Fibroblast of lung (primary cell): ENCODE measurements around the gene CERS3. TPM values are rescaled to one million over a fixed set of nuclear protein-coding genes. Genes with fewer than 3 reads are reported as not detected.

ENCODE experiments used
- DNase-seq, 2 donors: peaks; one replicate each; pipeline versions ENCODE4 v3.0.0 to v3.0.0-alpha.2; 2010; ENCODE audit warnings: low read depth in 2 of 2
- H2AFZ ChIP-seq: 2 replicates; pipeline ENCODE4 v1.5.1; 2012; ENCODE audit warnings: low read length, control low read depth, inconsistent platforms
- H3K27ac ChIP-seq: 2 replicates; pipeline ENCODE4 v1.5.1; 2011; ENCODE audit warnings: low read length, control low read depth; ENCODE audit not compliant: insufficient read depth
- H3K27me3 ChIP-seq: 2 replicates; pipeline ENCODE4 v1.5.1; 2011; ENCODE audit warnings: mild to moderate bottlenecking, low read length; ENCODE audit not compliant: control insufficient read depth, insufficient read depth
- H3K36me3 ChIP-seq: 2 replicates; pipeline ENCODE4 v1.5.1; 2011; ENCODE audit warnings: low read length; ENCODE audit not compliant: control insufficient read depth, insufficient read depth
- H3K4me1 ChIP-seq: 2 replicates; pipeline ENCODE4 v1.5.1; 2011; ENCODE audit warnings: low read length; ENCODE audit not compliant: control insufficient read depth, insufficient read depth; ENCODE audit errors: extremely low read depth
- H3K4me2 ChIP-seq: 2 replicates; pipeline ENCODE4 v1.5.1; 2011; ENCODE audit warnings: low read length, control low read depth; ENCODE audit not compliant: insufficient read depth; ENCODE audit errors: extremely low read depth
- H3K4me3 ChIP-seq, 4 experiments: fragments of 200-600 bp in 1 of 4; sonication (generic) in 1 of 4; replicated peaks in 1 of 4; 2 replicates each; pipeline ENCODE4 v1.5.1; 2011 to 2016; ENCODE audit warnings: low read length in 4 of 4, low read depth in 3 of 4, mild to moderate bottlenecking in 3 of 4, control low read depth in 2 of 4, inconsistent platforms in 1 of 4, mixed read lengths in 1 of 4; ENCODE audit not compliant: insufficient read depth in 1 of 4; ENCODE audit errors: control extremely low read depth in 1 of 4
- H3K79me2 ChIP-seq: 2 replicates; pipeline ENCODE4 v1.5.1; 2012; ENCODE audit warnings: mild to moderate bottlenecking, low read length, inconsistent platforms; ENCODE audit not compliant: control insufficient read depth, insufficient read depth
- H3K9ac ChIP-seq: 2 replicates; pipeline ENCODE4 v1.5.1; 2011; ENCODE audit warnings: mild to moderate bottlenecking, low read length, control low read depth; ENCODE audit not compliant: insufficient read depth
- H3K9me3 ChIP-seq: 2 replicates; pipeline ENCODE4 v1.5.1; 2012; ENCODE audit warnings: low read depth, low read length; ENCODE audit not compliant: control insufficient read depth, insufficient read depth
- H4K20me1 ChIP-seq: 2 replicates; pipeline ENCODE4 v1.5.1; 2011; ENCODE audit warnings: low read length; ENCODE audit not compliant: control insufficient read depth, insufficient read depth; ENCODE audit errors: extremely low read depth
- CTCF ChIP-seq, 2 donors: IDR thresholded peaks in 1 of 2; conservative IDR thresholded peaks in 1 of 2; 1 replicate in 1 of 2; 2 replicates in 1 of 2; pipeline ENCODE4 v1.5.1; 2011 to 2012; ENCODE audit warnings: low read length in 2 of 2, control low read depth in 1 of 2, inconsistent platforms in 1 of 2, low read depth in 1 of 2, mild to moderate bottlenecking in 1 of 2
- EZH2 ChIP-seq: IDR thresholded peaks from 2 replicates; pipeline ENCODE4 v1.5.1; 2012; ENCODE audit warnings: low read length, control low read depth, mild to moderate bottlenecking; ENCODE audit errors: missing control alignments
- polyA plus RNA-seq, 2 donors: library from polyadenylated mRNA; depleted of rRNA in 1 of 2; stranded (reverse) in 1 of 2; unstranded in 1 of 2; fragments of >200 nt; gene quantifications; 2 replicates each; pipeline ENCODE4 v1.2.1, GENCODE V29; 2011 to 2012; ENCODE audit warnings: missing spikeins in 1 of 2
- total RNA-seq: library from RNA; depleted of rRNA; stranded (reverse); fragments of >200 nt; gene quantifications from 2 replicates; pipeline ENCODE4 v1.2.1, GENCODE V29; 2014

Gene CERS3
- total and polyA plus RNA-seq, 2 donors (not counting 1 experiment from before 2014, with no cell fraction given) = not detected

- TF ChIP-seq CTCF (conservative IDR thresholded peaks at IDR 0.05 in 1 of 2, IDR thresholded peaks at IDR 0.05 in 1 of 2; ENCODE audit: low read depth in 1 of 2, low read length in 2 of 2) = no peak
- TF ChIP-seq EZH2 = no peak
- Histone ChIP-seq H4K20me1 (no peaks in the 10 kb centered on the region), H3K27ac (no peak overlapping the region), H3K79me2 (no peaks in the 10 kb centered on the region), H3K36me3 (no peaks in the 10 kb centered on the region), H3K4me2 (no peak overlapping the region), H2AFZ (no peak overlapping the region), H3K9me3 (no peaks in the 10 kb centered on the region), H3K4me3 (no peak overlapping the region), H3K4me1 (no peaks in the 10 kb centered on the region), H3K27me3 (no peaks in the 10 kb centered on the region), H3K9ac (no peak overlapping the region)
- no peak for DNase-seq
Observed at GRCh38 chr15:100464256-100464655, 64.5 kb downstream of the CERS3 start.

GRCh38 chr15:100463515-100463914, 65.2 kb downstream of the CERS3 start:
- Histone ChIP-seq H3K4me2 (no peak overlapping the region), H3K9ac (no peak overlapping the region), H3K79me2 (no peaks in the 10 kb centered on the region), H4K20me1 (no peaks in the 10 kb centered on the region), H3K4me3 (no peak overlapping the region), H3K4me1 (no peaks in the 10 kb centered on the region), H2AFZ (no peak overlapping the region), H3K27me3 (no peaks in the 10 kb centered on the region), H3K36me3 (no peaks in the 10 kb centered on the region), H3K9me3 (no peaks in the 10 kb centered on the region), H3K27ac (no peak overlapping the region)
- no peak for DNase-seq
- TF ChIP-seq EZH2 (no peak), CTCF (conservative IDR thresholded peaks at IDR 0.05 in 1 of 2, IDR thresholded peaks at IDR 0.05 in 1 of 2; ENCODE audit: low read depth in 1 of 2, low read length in 2 of 2) (no peak)

- TF ChIP-seq CTCF (conservative IDR thresholded peaks at IDR 0.05 in 1 of 2, IDR thresholded peaks at IDR 0.05 in 1 of 2; ENCODE audit: low read depth in 1 of 2, low read length in 2 of 2) = no peak
- no peak for TF ChIP-seq EZH2
- no peaks in the 10 kb centered on the region for H4K20me1 ChIP-seq
- H3K27ac ChIP-seq = no peak overlapping the region
- H3K4me2 ChIP-seq = no peak overlapping the region
- H3K4me3 ChIP-seq = no peak overlapping the region
- H2AFZ ChIP-seq = no peak overlapping the region
- H3K27me3 ChIP-seq = no peaks in the 10 kb centered on the region
- no peaks in the 10 kb centered on the region for H3K79me2 ChIP-seq
- no peak overlapping the region for H3K9ac ChIP-seq
- H3K9me3 ChIP-seq = no peaks in the 10 kb centered on the region
- no peaks in the 10 kb centered on the region for H3K36me3 ChIP-seq
- no peak for DNase-seq
- no peaks in the 10 kb centered on the region for H3K4me1 ChIP-seq
Observed at GRCh38 chr15:100461049-100461448, 67.7 kb downstream of the CERS3 start.
